WTC11 (cell line): ENCODE results near the gene ADGRV1. TPM values are rescaled to one million over a fixed set of nuclear protein-coding genes. Genes with fewer than 3 reads are reported as not detected.

Experiments
- ATAC-seq: fragments of 200-7000 bp; cut with Tn5 transposase; 2 replicates; pipeline ENCODE4 v1.10.0; 2021; ENCODE audit warnings: mild to moderate bottlenecking, moderate library complexity
- CTCF ChIA-PET: fragments of 300-600 bp; sonication (Branson Sonifier 250); formaldehyde crosslinking; loops from one replicate; lab custom pipeline; 2021; ENCODE audit warnings: antibody characterized with exemption; lab: Charles Lee
- POLR2A ChIA-PET: fragments of 350-600 bp; sonication (Branson Sonifier 250); formaldehyde crosslinking; loops from one replicate; lab custom pipeline; 2021; ENCODE audit warnings: antibody characterized with exemption; lab: Charles Lee
- DNase-seq: peaks from one replicate; pipeline ENCODE4 v3.0.0; 2021; ENCODE audit warnings: low spot score
- H3K27ac Mint-ChIP-seq: 2 replicates; pipeline ENCODE4 v1.8.0; 2021; ENCODE audit warnings: mixed read lengths
- H3K27me3 Mint-ChIP-seq: 2 replicates; pipeline ENCODE4 v1.8.0; 2021; ENCODE audit warnings: low read depth, mild to moderate bottlenecking, moderate library complexity, mixed read lengths
- H3K36me3 Mint-ChIP-seq: 2 replicates; pipeline ENCODE4 v1.8.0; 2021; ENCODE audit warnings: mixed read lengths
- H3K4me1 Mint-ChIP-seq: 2 replicates; pipeline ENCODE4 v1.8.0; 2022; ENCODE audit warnings: mixed read lengths
- H3K4me3 Mint-ChIP-seq: 2 replicates; pipeline ENCODE4 v1.8.0; 2021; ENCODE audit warnings: mild to moderate bottlenecking, moderate library complexity, mixed read lengths
- H3K9me3 Mint-ChIP-seq: 2 replicates; pipeline ENCODE4 v1.8.0; 2021; ENCODE audit warnings: mixed read lengths
- ARID4B ChIP-seq: sonication (generic); formaldehyde crosslinking; IDR thresholded peaks from 2 replicates; pipeline ENCODE4 v1.8.0; 2023; ENCODE audit warnings: missing genetic modification reagents, mild to moderate bottlenecking, borderline replicate concordance
- ATF3 ChIP-seq: sonication (generic); formaldehyde crosslinking; conservative IDR thresholded peaks from 2 replicates; pipeline ENCODE4 v1.8.1; 2022; ENCODE audit warnings: mild to moderate bottlenecking, missing genetic modification reagents
- CBFB ChIP-seq: sonication (generic); formaldehyde crosslinking; IDR thresholded peaks from 2 replicates; pipeline ENCODE4 v1.8.1; 2022; ENCODE audit warnings: mild to moderate bottlenecking, low read depth, missing genetic modification reagents
- E2F5 ChIP-seq: sonication (generic); formaldehyde crosslinking; IDR thresholded peaks from 2 replicates; pipeline ENCODE4 v1.8.1; 2022; ENCODE audit warnings: mild to moderate bottlenecking, moderate library complexity, missing genetic modification reagents
- EMX1 ChIP-seq: fragments of 250-450 bp; sonication (Bioruptor Pico); IDR thresholded peaks from 2 replicates; pipeline ENCODE4 v1.8.0; 2021; ENCODE audit warnings: mild to moderate bottlenecking
- ETV6 ChIP-seq: sonication (generic); formaldehyde crosslinking; IDR thresholded peaks from 2 replicates; pipeline ENCODE4 v1.8.1; 2022; ENCODE audit warnings: mild to moderate bottlenecking, missing genetic modification reagents
- FOXP4 ChIP-seq: sonication (generic); formaldehyde crosslinking; IDR thresholded peaks from 2 replicates; pipeline ENCODE4 v1.8.0; 2022; ENCODE audit warnings: mild to moderate bottlenecking, missing genetic modification reagents
- GTF2I ChIP-seq: fragments of 250-450 bp; sonication (Bioruptor Pico); conservative IDR thresholded peaks from 2 replicates; pipeline ENCODE4 v1.4.0; 2021; ENCODE audit warnings: mild to moderate bottlenecking
- HMGA2 ChIP-seq: fragments of 250-450 bp; sonication (Bioruptor Pico); IDR thresholded peaks from 2 replicates; pipeline ENCODE4 v1.4.0; 2021; ENCODE audit warnings: mild to moderate bottlenecking, moderate library complexity
- JUN ChIP-seq: sonication (generic); formaldehyde crosslinking; IDR thresholded peaks from 2 replicates; pipeline ENCODE4 v1.8.0; 2023; ENCODE audit warnings: mild to moderate bottlenecking, missing genetic modification reagents
- KAT7 ChIP-seq: sonication (generic); formaldehyde crosslinking; IDR thresholded peaks from 2 replicates; pipeline ENCODE4 v1.8.1; 2023; ENCODE audit warnings: missing genetic modification reagents, mild to moderate bottlenecking, borderline replicate concordance
- MLX ChIP-seq: sonication (generic); formaldehyde crosslinking; IDR thresholded peaks from 2 replicates; pipeline ENCODE4 v1.8.1; 2023; ENCODE audit warnings: mild to moderate bottlenecking, missing genetic modification reagents, moderate library complexity
- PREB ChIP-seq: sonication (generic); formaldehyde crosslinking; IDR thresholded peaks from 2 replicates; pipeline ENCODE4 v1.8.1; 2022; ENCODE audit warnings: mild to moderate bottlenecking, missing genetic modification reagents, moderate library complexity, borderline replicate concordance
- ZMAT4 ChIP-seq: fragments of 250-450 bp; sonication (Bioruptor Pico); IDR thresholded peaks from 2 replicates; pipeline ENCODE4 v1.9.0; 2021; ENCODE audit warnings: mild to moderate bottlenecking
- ZNF281 ChIP-seq: sonication (generic); formaldehyde crosslinking; IDR thresholded peaks from 2 replicates; pipeline ENCODE4 v1.8.0; 2023; ENCODE audit warnings: mild to moderate bottlenecking, missing genetic modification reagents
- ZNF317 ChIP-seq: sonication (generic); formaldehyde crosslinking; IDR thresholded peaks from 2 replicates; pipeline ENCODE4 v1.8.1; 2023; ENCODE audit warnings: low read depth, mild to moderate bottlenecking, moderate library complexity, missing genetic modification reagents, borderline replicate concordance
- ZNF532 ChIP-seq: fragments of 250-450 bp; sonication (Bioruptor Pico); IDR thresholded peaks from 2 replicates; pipeline ENCODE4 v1.9.0; 2021; ENCODE audit warnings: mild to moderate bottlenecking, borderline replicate concordance
- total RNA-seq: library from RNA; stranded (reverse); gene quantifications from 3 replicates; pipeline ENCODE4 v1.2.3, GENCODE V29; 2021

ADGRV1 gene
- total RNA-seq, 1 experiment from 2014 or later = 74.5 TPM

- no peak for TF ChIP-seq PREB (CRISPR knock-in tag)
- no peak for TF ChIP-seq E2F5 (CRISPR knock-in tag)
These were observed 458.5 kb downstream of the ADGRV1 start (continued) for GRCh38 chr5:91016954-91017700.

- ATAC-seq (no peak; the same call in 1 of the 2 replicates), DNase-seq (no peak)
- peaks cover 18% of the 10 kb centered on the region for H3K9me3 Mint-ChIP-seq
- ChIA-PET POLR2A (no interaction called here), CTCF (no interaction called here)
- no peaks in the 10 kb centered on the region for H3K27me3 Mint-ChIP-seq
- peaks cover 12% of the 10 kb centered on the region for H3K36me3 Mint-ChIP-seq
- H3K27ac Mint-ChIP-seq = peak overlapping the region; percentile 10; the same call in 1 of the 2 replicates
- H3K4me3 Mint-ChIP-seq = no peak overlapping the region
- peaks cover 22% of the 10 kb centered on the region for H3K4me1 Mint-ChIP-seq
- TF ChIP-seq JUN (CRISPR knock-in tag) (no peak), ARID4B (CRISPR knock-in tag) (no peak), GTF2I (CRISPR knock-in tag) (no peak), HMGA2 (CRISPR knock-in tag) (no peak), EMX1 (CRISPR knock-in tag) (no peak), ATF3 (CRISPR knock-in tag) (no peak), FOXP4 (CRISPR knock-in tag) (no peak), KAT7 (CRISPR knock-in tag) (no peak), ZNF317 (no peak), ZNF281 (CRISPR knock-in tag) (no peak), MLX (no peak), ZMAT4 (CRISPR knock-in tag) (no peak), CBFB (CRISPR knock-in tag) (no peak), ZNF532 (no peak), ETV6 (CRISPR knock-in tag) (no peak)
These were observed 459.6 kb downstream of the ADGRV1 start for GRCh38 chr5:91018200-91018599.
